GM23338 (cell line): Measurements from ENCODE around the gene GRAMD1B. TPM values are rescaled to one million over a fixed set of nuclear protein-coding genes. Genes with fewer than 3 reads are reported as not detected.

Experiments used
- ATAC-seq: fragments of 200-7000 bp; cut with Tn5 transposase; 3 replicates; pipeline ENCODE4 v1.9.1; 2020
- DNase-seq: peaks from one replicate; pipeline ENCODE4 v3.0.0-alpha.2; 2015; ENCODE audit warnings: low spot score
- H2AFZ ChIP-seq: fragments of 200-600 bp; sonication (generic); 2 replicates; pipeline ENCODE4 v1.8.0; 2016; ENCODE audit warnings: antibody characterized with exemption, mild to moderate bottlenecking, moderate library complexity
- H3F3A ChIP-seq: fragments of 200-600 bp; sonication (generic); replicated peaks from 2 replicates; pipeline ENCODE4 v1.8.0; 2017; ENCODE audit warnings: antibody characterized with exemption, mixed run types, low read depth
- H3K27ac ChIP-seq: fragments of 200-600 bp; sonication (generic); 2 replicates; pipeline ENCODE4 v1.6.1; 2016; ENCODE audit warnings: low read depth
- H3K27me3 ChIP-seq: fragments of 200-600 bp; sonication (generic); 2 replicates; pipeline ENCODE4 v1.8.0; 2016; ENCODE audit warnings: mild to moderate bottlenecking, mixed run types, moderate library complexity; ENCODE audit not compliant: insufficient read depth
- H3K36me3 ChIP-seq: fragments of 200-600 bp; sonication (generic); 2 replicates; pipeline ENCODE4 v1.8.0; 2016; ENCODE audit warnings: mild to moderate bottlenecking; ENCODE audit not compliant: insufficient read depth
- H3K4me1 ChIP-seq: fragments of 200-600 bp; sonication (generic); 2 replicates; pipeline ENCODE4 v1.8.0; 2016; ENCODE audit warnings: mild to moderate bottlenecking, moderate library complexity; ENCODE audit not compliant: insufficient read depth
- H3K4me2 ChIP-seq: fragments of 200-600 bp; sonication (generic); 2 replicates; pipeline ENCODE4 v1.7.1; 2017; ENCODE audit warnings: mixed run types
- H3K4me3 ChIP-seq: fragments of 200-600 bp; sonication (generic); 2 replicates; pipeline ENCODE4 v1.6.1; 2016; ENCODE audit warnings: mixed run types
- H3K79me2 ChIP-seq: fragments of 200-600 bp; sonication (generic); replicated peaks from 2 replicates; pipeline ENCODE4 v1.8.0; 2017; ENCODE audit warnings: mild to moderate bottlenecking; ENCODE audit not compliant: insufficient read depth
- H3K9me2 ChIP-seq: fragments of 200-600 bp; sonication (generic); 2 replicates; pipeline ENCODE4 v1.8.0; 2017; ENCODE audit not compliant: insufficient read depth
- H4K20me1 ChIP-seq: fragments of 200-600 bp; sonication (generic); replicated peaks from 2 replicates; pipeline ENCODE4 v1.8.0; 2017; ENCODE audit warnings: mild to moderate bottlenecking; ENCODE audit not compliant: insufficient read depth
- H3K27ac Mint-ChIP-seq: 2 replicates; pipeline ENCODE4 v1.8.0; 2020; ENCODE audit warnings: inconsistent platforms, mild to moderate bottlenecking, moderate library complexity, mixed read lengths
- H3K27me3 Mint-ChIP-seq: 3 replicates; pipeline ENCODE4 v1.8.0; 2022; ENCODE audit warnings: low read depth, mild to moderate bottlenecking, moderate library complexity, mixed read lengths, inconsistent platforms; ENCODE audit not compliant: insufficient read depth, poor library complexity
- H3K36me3 Mint-ChIP-seq: 3 replicates; pipeline ENCODE4 v1.8.0; 2021; ENCODE audit warnings: low read depth, mild to moderate bottlenecking, inconsistent platforms, moderate library complexity, mixed read lengths
- H3K4me1 Mint-ChIP-seq: 3 replicates; pipeline ENCODE4 v1.8.0; 2020; ENCODE audit warnings: mild to moderate bottlenecking, inconsistent platforms, mixed read lengths
- H3K4me3 Mint-ChIP-seq: 3 replicates; pipeline ENCODE4 v1.8.0; 2021; ENCODE audit warnings: moderate library complexity, mild to moderate bottlenecking, inconsistent platforms, mixed read lengths
- H3K9me3 Mint-ChIP-seq: 3 replicates; pipeline ENCODE4 v1.8.0; 2020; ENCODE audit warnings: moderate library complexity, mild to moderate bottlenecking, inconsistent platforms, mixed read lengths
- CREB1 ChIP-seq: fragments of 250-450 bp; sonication (Bioruptor Pico); IDR thresholded peaks from 2 replicates; pipeline ENCODE4 v1.5.0; 2020; ENCODE audit warnings: low read depth, mild to moderate bottlenecking, moderate library complexity
- CTCF ChIP-seq, 2 experiments: fragments of 200-600 bp in 1 of 2; sonication (generic) in 1 of 2; conservative IDR thresholded peaks; 2 replicates each; pipeline versions ENCODE4 v1.5.1 to v1.6.1; 2016 to 2017; ENCODE audit warnings: antibody characterized with exemption in 2 of 2, low read depth in 2 of 2, mild to moderate bottlenecking in 2 of 2, moderate library complexity in 1 of 2
- ETS1 ChIP-seq: IDR thresholded peaks from 2 replicates; pipeline ENCODE4 v1.6.1; 2016; ENCODE audit warnings: antibody characterized with exemption
- EZH2 ChIP-seq: fragments of 200-600 bp; sonication (generic); IDR thresholded peaks from one replicate; pipeline ENCODE4 v1.8.0; 2017; ENCODE audit warnings: antibody characterized with exemption, mild to moderate bottlenecking, low read depth; ENCODE audit not compliant: unreplicated experiment
- EZH2phosphoT487 ChIP-seq: fragments of 200-600 bp; sonication (generic); IDR thresholded peaks from one replicate; pipeline ENCODE4 v1.8.1; 2018; ENCODE audit warnings: antibody characterized with exemption; ENCODE audit not compliant: unreplicated experiment
- JUNB ChIP-seq: IDR thresholded peaks from one replicate; pipeline ENCODE4 v1.6.1; 2016; ENCODE audit warnings: antibody characterized with exemption; ENCODE audit not compliant: unreplicated experiment
- NANOG ChIP-seq: IDR thresholded peaks from 2 replicates; pipeline ENCODE4 v1.6.1; 2016; ENCODE audit warnings: antibody characterized with exemption, borderline replicate concordance
- POLR2AphosphoS5 ChIP-seq: IDR thresholded peaks from 2 replicates; pipeline ENCODE4 v1.6.1; 2016; ENCODE audit warnings: antibody characterized with exemption, low read depth
- REST ChIP-seq: IDR thresholded peaks from one replicate; pipeline ENCODE4 v1.6.1; 2018; ENCODE audit warnings: antibody characterized with exemption; ENCODE audit not compliant: unreplicated experiment
- STAT1 ChIP-seq: IDR thresholded peaks from one replicate; pipeline ENCODE4 v1.6.1; 2016; ENCODE audit warnings: antibody characterized with exemption; ENCODE audit not compliant: unreplicated experiment
- ZNF114 ChIP-seq: fragments of 250-450 bp; sonication (Bioruptor Pico); IDR thresholded peaks from 2 replicates; pipeline ENCODE4 v1.5.0; 2020; ENCODE audit warnings: mild to moderate bottlenecking, moderate library complexity
- ZNF331 ChIP-seq: fragments of 250-450 bp; sonication (Bioruptor Pico); IDR thresholded peaks from 2 replicates; pipeline ENCODE4 v1.5.0; 2020; ENCODE audit warnings: low read depth, mild to moderate bottlenecking, moderate library complexity
- ZNF462 ChIP-seq: fragments of 250-450 bp; sonication (Bioruptor Pico); IDR thresholded peaks from 2 replicates; pipeline ENCODE4 v1.5.0; 2020; ENCODE audit warnings: mild to moderate bottlenecking, moderate library complexity
- polyA plus RNA-seq: library from polyadenylated mRNA; unstranded; fragments of >200 nt; fragmentation: Nextera tagmentation; extraction: Ambion mirVana; gene quantifications from 2 replicates; pipeline ENCODE4 v1.2.1, GENCODE V29; 2016
- total RNA-seq: library from RNA; depleted of rRNA; stranded (reverse); fragments of >200 nt; shearing (Covaris generic); gene quantifications from 2 replicates; pipeline ENCODE4 v1.2.3, GENCODE V29; 2014

Gene GRAMD1B
- total and polyA plus RNA-seq, 2 experiments from 2014 or later, result 3.7 to 24.3 TPM

GRCh38 chr11:123443851-123444623 lies 14.0 kb downstream of the GRAMD1B start:
- H3K4me1 Mint-ChIP-seq, result peaks cover 17% of the 10 kb centered on the region
- H3K36me3 Mint-ChIP-seq, result peaks cover 45% of the 10 kb centered on the region
- peaks cover 6% of the 10 kb centered on the region for H3K27me3 Mint-ChIP-seq
- TF ChIP-seq EZH2phosphoT487, result no peak
- TF ChIP-seq POLR2AphosphoS5, result no peak
- no peak for TF ChIP-seq NANOG
- TF ChIP-seq CREB1 (CRISPR knock-in tag), result no peak
- no peak for TF ChIP-seq STAT1
- no peak for TF ChIP-seq EZH2
- no peak for TF ChIP-seq JUNB
- no peak for TF ChIP-seq ZNF331 (CRISPR knock-in tag)
- no peak for TF ChIP-seq ZNF462 (CRISPR knock-in tag)
- no peak for TF ChIP-seq REST
- TF ChIP-seq CTCF (conservative IDR thresholded peaks at IDR 0.05; ENCODE audit: low read depth in 2 of 2), result no peak
- TF ChIP-seq ETS1, result no peak
- TF ChIP-seq ZNF114 (CRISPR knock-in tag), result no peak
- DNase-seq, result no peak
- H3K4me3 ChIP-seq, result no peak overlapping the region
- H3F3A ChIP-seq, result no peaks in the 10 kb centered on the region
- no peak overlapping the region for H3K4me3 Mint-ChIP-seq
- H3K27me3 ChIP-seq, result no peaks in the 10 kb centered on the region
- peak; percentile 62 for ATAC-seq
- H3K9me2 ChIP-seq, result no peaks in the 10 kb centered on the region
- H3K4me2 ChIP-seq, result no peak overlapping the region
- H3K27ac ChIP-seq, result 0 out of 2 replicates have a peak overlapping the region, but pooled peaks have one; percentile 11
- H3K36me3 ChIP-seq, result no peaks in the 10 kb centered on the region
- peaks cover 11% of the 10 kb centered on the region for H3K79me2 ChIP-seq
- H3K9me3 Mint-ChIP-seq, result peaks cover 12% of the 10 kb centered on the region; the same call in 2 of the 3 replicates
- H4K20me1 ChIP-seq, result no peaks in the 10 kb centered on the region
- peak overlapping the region; percentile 21 for H3K27ac Mint-ChIP-seq
- H3K4me1 ChIP-seq, result 0 out of 2 replicates have a peak, but pooled peaks cover 12% of the 10 kb centered on the region
- H2AFZ ChIP-seq, result no peak overlapping the region
